Adrenal gland (tissue), 12 donors: Measurements from ENCODE around the gene TIMM44. TPM values are rescaled to one million over a fixed set of nuclear protein-coding genes. Genes with fewer than 3 reads are reported as not detected.

ENCODE experiments used
- DNase-seq, 7 donors: peaks; one replicate each; pipeline ENCODE4 v3.0.0-alpha.2; 2019 to 2020
- H3K27ac ChIP-seq, 5 donors: fragments of 200-600 bp; sonication (generic) in 4 of 5; 1 replicate in 3 of 5; 2 replicates in 2 of 5; pipeline versions ENCODE4 v1.5.1 to v1.8.0; 2016 to 2020; ENCODE audit warnings: mild to moderate bottlenecking in 1 of 5
- H3K27me3 ChIP-seq: fragments of 200-600 bp; 2 replicates; pipeline ENCODE4 v1.8.0; 2021
- H3K36me3 ChIP-seq, 2 donors: fragments of 200-600 bp; replicated peaks in 1 of 2; 1 replicate in 1 of 2; 2 replicates in 1 of 2; pipeline versions ENCODE4 v1.5.1 to v1.8.0; 2018 to 2022
- H3K4me1 ChIP-seq, 2 donors: fragments of 200-600 bp; replicated peaks in 1 of 2; 1 replicate in 1 of 2; 2 replicates in 1 of 2; pipeline versions ENCODE4 v1.5.1 to v1.8.0; 2018 to 2021
- H3K4me3 ChIP-seq, 4 donors: fragments of 200-600 bp; sonication (generic) in 3 of 4; one replicate each; pipeline ENCODE4 v1.5.1; 2016 to 2018
- H3K9me3 ChIP-seq, 3 donors: fragments of 200-600 bp; sonication (generic) in 1 of 3; replicated peaks in 1 of 3; 1 replicate in 2 of 3; 2 replicates in 1 of 3; pipeline versions ENCODE4 v1.5.1 to v1.8.0; 2016 to 2021
- CTCF ChIP-seq, 6 experiments: fragments of 450-650 bp in 4 of 6; fragments of 200-600 bp in 2 of 6; sonication (generic) in 1 of 6; IDR thresholded peaks; 1 replicate in 5 of 6; 2 replicates in 1 of 6; pipeline versions ENCODE4 v1.5.1 to v1.8.0; 2016 to 2021; ENCODE audit warnings: antibody characterized with exemption in 6 of 6, mild to moderate bottlenecking in 2 of 6, moderate library complexity in 1 of 6
- POLR2A ChIP-seq, 2 donors: fragments of 450-650 bp; IDR thresholded peaks; one replicate each; pipeline ENCODE4 v1.6.1; 2017; ENCODE audit warnings: antibody characterized with exemption in 2 of 2, mild to moderate bottlenecking in 2 of 2, moderate library complexity in 1 of 2
- WGBS, 4 donors: extraction: QIAGEN DNeasy Blood & Tissue Kit in 2 of 4; methylation state at CpG; one replicate each; pipeline versions ENCODE4 v1.1.5 to v1.1.7; 2013 to 2017; 5-methylcytosine and 5-hydroxymethylcytosine counted together
- intact Hi-C, 2 donors: fragments of 100-400 bp; cut with DNase I; formaldehyde crosslinking; loops; one replicate each; pipeline versions ENCODE4 v1.14.1 to v1.15.0; 2022 to 2023
- polyA plus RNA-seq, 3 donors: library from polyadenylated mRNA; stranded (reverse); fragments of 200-250 nt in 2 of 3; fragments of 350-450 nt in 1 of 3; fragmentation: Illumina TruSeq in 1 of 3; extraction: RNeasy Lipid Tissue Mini Kit (QIAGEN cat#74804) in 1 of 3; gene quantifications; one replicate each; pipeline ENCODE4 v1.2.3, GENCODE V29; 2013 to 2014
- total RNA-seq, 9 donors: library from RNA; depleted of rRNA in 4 of 9; stranded (reverse); fragments of >200 nt in 4 of 9; fragments of 120-200 nt in 1 of 9; fragmentation: NEBNext Ultra II Directional in 1 of 9; extraction: Animal tissue kit (Norgen Biotek cat#: 25700) in 1 of 9; gene quantifications; one replicate each; pipeline versions ENCODE4 v1.1.0 to v1.2.4, GENCODE V29; 2013 to 2023
- donor health status: healthy with polysubstance abuse.
- donor health status: Bipolar disorder and iron deficiency.
- donor health status: DM: yes; HTN: yes; CAD: no.
- donor health status: DM: no; HTN: no; CAD: no.
- donor health status: DM: no; HTN: no; CAD: no.
- donor health status: DM: yes; HTN: yes; CAD: no.

The TIMM44 gene
- total and polyA plus RNA-seq, 12 donors: 48.1 to 218 (median 60.8) TPM

- Histone ChIP-seq H3K36me3 (peaks cover 0 to 35% of the 10 kb centered on the region in 2 donors), H3K27ac (no peak overlapping the region), H3K9me3 (no peaks in the 10 kb centered on the region), H3K4me3 (no peak overlapping the region), H3K4me1 (peaks cover 7 to 20% of the 10 kb centered on the region in 2 donors), H3K27me3 (peaks cover 5% of the 10 kb centered on the region)
- TF ChIP-seq CTCF (IDR thresholded peaks at IDR 0.05) (no peak), POLR2A (IDR thresholded peaks at IDR 0.05) (no peak)
- peak in 1 of 7 donors; percentile 23 for DNase-seq
- intact Hi-C loops: no loop called here
- 92 to 98% (median 94%) methylated on average over 5 to 18 of the region's 18 CpGs for WGBS, 4 donors
These were observed 31.8 kb downstream of the TIMM44 start for GRCh38 chr19:7911508-7912143.

GRCh38 chr19:7910321-7911161 lies 32.9 kb downstream of the TIMM44 start:
- H3K36me3 ChIP-seq: peaks cover 0 to 35% of the 10 kb centered on the region in 2 donors
- TF ChIP-seq CTCF (IDR thresholded peaks at IDR 0.05): no peak
- no peak for TF ChIP-seq POLR2A (IDR thresholded peaks at IDR 0.05)
- 90 to 92% (median 91%) methylated on average over 29 to 54 of the region's 54 CpGs for WGBS, 4 donors
- intact Hi-C loops: no loop called here
- H3K4me1 ChIP-seq: peaks cover 0 to 23% of the 10 kb centered on the region in 2 donors
- H3K9me3 ChIP-seq: no peaks in the 10 kb centered on the region
- DNase-seq: no peak
- no peak overlapping the region for H3K4me3 ChIP-seq
- no peak overlapping the region for H3K27ac ChIP-seq
- no peaks in the 10 kb centered on the region for H3K27me3 ChIP-seq

- intact Hi-C loops: no loop called here
- Histone ChIP-seq H3K4me3 (no peak overlapping the region), H3K27ac (no peak overlapping the region), H3K9me3 (no peaks in the 10 kb centered on the region), H3K36me3 (peaks cover 0 to 35% of the 10 kb centered on the region in 2 donors), H3K4me1 (peaks cover 9 to 33% of the 10 kb centered on the region in 2 donors), H3K27me3 (no peaks in the 10 kb centered on the region)
- no peak for TF ChIP-seq CTCF (IDR thresholded peaks at IDR 0.05)
- TF ChIP-seq POLR2A (IDR thresholded peaks at IDR 0.05): no peak
- DNase-seq: peak in 2 of 7 donors; percentile 25
- WGBS, 4 donors: 90 to 97% (median 93%) methylated on average over 9 to 21 of the region's 21 CpGs
These were observed 33.9 kb downstream of the TIMM44 start for GRCh38 chr19:7909471-7910067.
